GM10248 (cell line): ENCODE data around the gene RPL7A.
"Not testable (repeated sequence)": the region's sequence is repeated elsewhere in the genome, so short reads cannot be mapped to it uniquely, and the experiment has no call there.

ENCODE experiments used
- CTCF ChIA-PET: fragments of 300-600 bp; sonication (Branson Sonifier 250); formaldehyde crosslinking; extraction: SDS; loops from one replicate; lab custom pipeline; 2021; ENCODE audit warnings: antibody characterized with exemption; lab: Yijun Ruan, JAX
- POLR2A ChIA-PET: fragments of 350-650 bp; sonication (Branson Sonifier 250); formaldehyde crosslinking; extraction: SDS; loops from one replicate; lab custom pipeline; 2020; ENCODE audit warnings: antibody characterized with exemption; lab: Yijun Ruan, JAX
- DNase-seq: peaks from one replicate; pipeline ENCODE4 v3.0.0; 2012; ENCODE audit errors: extremely low spot score
- CTCF ChIP-seq: IDR thresholded peaks from 2 replicates; pipeline ENCODE4 v1.5.1; 2012; ENCODE audit warnings: mild to moderate bottlenecking, low read depth; ENCODE audit errors: extremely low read depth, missing control alignments, control extremely low read depth

Gene RPL7A

GRCh38 chr9:133389025-133389557 lies 41.1 kb downstream of the RPL7A start:
- ChIA-PET POLR2A (no interaction called here), CTCF (interaction anchor here (0.9 kb wide), 1 partner anchor 12 kb away, joined by 3 read pairs; no protein-coding TSS in a partner anchor)
- TF ChIP-seq CTCF = no peak
- no peak for DNase-seq

GRCh38 chr9:133389562-133389961 lies 41.5 kb downstream of the RPL7A start:
- CTCF ChIA-PET = no interaction called here
- POLR2A ChIA-PET = no interaction called here
- DNase-seq = no peak
- TF ChIP-seq CTCF = no peak

- no peak for TF ChIP-seq CTCF
- ChIA-PET POLR2A (no interaction called here), CTCF (no interaction called here)
- no peak for DNase-seq
Measured at GRCh38 chr9:133390713-133391112, 42.7 kb downstream of the RPL7A start.

GRCh38 chr9:133391449-133391848 lies 43.4 kb downstream of the RPL7A start:
- POLR2A ChIA-PET, CTCF ChIA-PET: not testable (repeated sequence)

GRCh38 chr9:133392308-133392707 lies 44.3 kb downstream of the RPL7A start:
- CTCF ChIA-PET, POLR2A ChIA-PET: not testable (repeated sequence)

More at GRCh38 chr9:133391449-133391848, 43.4 kb downstream of the RPL7A start:
- DNase-seq = not testable (repeated sequence)

GRCh38 chr9:133393399-133393798 lies 45.4 kb downstream of the RPL7A start:
- TF ChIP-seq CTCF = no peak
- no peak for DNase-seq
- CTCF ChIA-PET = no interaction called here
- POLR2A ChIA-PET = no interaction called here

More at GRCh38 chr9:133392308-133392707, 44.3 kb downstream of the RPL7A start:
- not testable (repeated sequence) for DNase-seq

- POLR2A ChIA-PET = no interaction called here
- CTCF ChIA-PET = interaction anchor here (1.8 kb wide), 1 partner anchor 11 kb away, joined by 6 read pairs; no protein-coding TSS in a partner anchor
- TF ChIP-seq CTCF = no peak
- DNase-seq = no peak
Measured at GRCh38 chr9:133394687-133395271, 46.8 kb downstream of the RPL7A start.
